HG03432 (cell line): ENCODE results near the gene MTSS2.

Source experiments
- ATAC-seq: cut with Tn5 transposase; IDR thresholded peaks from one replicate; pipeline ENCODE4 v1.9.1; 2021; ENCODE audit warnings: mild to moderate bottlenecking, moderate library complexity; ENCODE audit not compliant: unreplicated experiment

The MTSS2 gene, protein sequence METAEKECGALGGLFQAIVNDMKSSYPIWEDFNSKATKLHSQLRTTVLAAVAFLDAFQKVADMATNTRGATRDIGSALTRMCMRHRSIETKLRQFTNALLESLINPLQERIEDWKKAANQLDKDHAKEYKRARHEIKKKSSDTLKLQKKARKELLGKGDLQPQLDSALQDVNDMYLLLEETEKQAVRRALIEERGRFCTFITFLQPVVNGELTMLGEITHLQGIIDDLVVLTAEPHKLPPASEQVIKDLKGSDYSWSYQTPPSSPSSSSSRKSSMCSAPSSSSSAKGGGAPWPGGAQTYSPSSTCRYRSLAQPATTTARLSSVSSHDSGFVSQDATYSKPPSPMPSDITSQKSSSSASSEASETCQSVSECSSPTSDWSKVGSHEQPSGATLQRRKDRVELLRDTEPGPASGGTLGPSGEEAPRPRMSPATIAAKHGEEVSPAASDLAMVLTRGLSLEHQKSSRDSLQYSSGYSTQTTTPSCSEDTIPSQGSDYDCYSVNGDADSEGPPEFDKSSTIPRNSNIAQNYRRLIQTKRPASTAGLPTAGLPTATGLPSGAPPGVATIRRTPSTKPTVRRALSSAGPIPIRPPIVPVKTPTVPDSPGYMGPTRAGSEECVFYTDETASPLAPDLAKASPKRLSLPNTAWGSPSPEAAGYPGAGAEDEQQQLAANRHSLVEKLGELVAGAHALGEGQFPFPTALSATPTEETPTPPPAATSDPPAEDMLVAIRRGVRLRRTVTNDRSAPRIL

DNA sequence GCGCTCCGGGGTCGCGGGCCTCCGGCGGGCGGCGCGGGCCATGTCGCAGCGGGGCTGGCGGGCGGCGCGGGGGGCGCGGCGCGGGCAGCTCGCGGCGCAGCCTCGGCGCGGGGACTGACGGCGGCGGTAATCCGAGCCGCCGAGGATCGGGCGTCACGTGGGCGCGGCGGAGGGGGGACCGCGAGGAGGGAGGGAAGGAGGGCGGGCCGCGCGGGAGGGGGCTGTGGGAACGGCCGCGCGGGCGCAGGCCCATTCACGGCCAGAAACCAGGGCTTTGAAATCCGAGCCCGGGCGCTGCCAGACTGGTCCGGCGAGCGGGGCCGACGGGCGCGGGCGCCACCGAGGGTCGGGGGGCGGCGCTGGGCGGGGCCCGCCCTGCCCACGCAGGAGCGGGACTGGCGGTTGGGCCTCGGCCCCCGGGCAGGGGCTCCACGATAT is at the start of gene MTSS2:
Gene MTSS2 (minus strand): TSS at position 116 of the 438 bp plus-strand sequence. CDS start 262 bp downstream, outside the sequence.
- ATAC-seq, result no peak

DNA sequence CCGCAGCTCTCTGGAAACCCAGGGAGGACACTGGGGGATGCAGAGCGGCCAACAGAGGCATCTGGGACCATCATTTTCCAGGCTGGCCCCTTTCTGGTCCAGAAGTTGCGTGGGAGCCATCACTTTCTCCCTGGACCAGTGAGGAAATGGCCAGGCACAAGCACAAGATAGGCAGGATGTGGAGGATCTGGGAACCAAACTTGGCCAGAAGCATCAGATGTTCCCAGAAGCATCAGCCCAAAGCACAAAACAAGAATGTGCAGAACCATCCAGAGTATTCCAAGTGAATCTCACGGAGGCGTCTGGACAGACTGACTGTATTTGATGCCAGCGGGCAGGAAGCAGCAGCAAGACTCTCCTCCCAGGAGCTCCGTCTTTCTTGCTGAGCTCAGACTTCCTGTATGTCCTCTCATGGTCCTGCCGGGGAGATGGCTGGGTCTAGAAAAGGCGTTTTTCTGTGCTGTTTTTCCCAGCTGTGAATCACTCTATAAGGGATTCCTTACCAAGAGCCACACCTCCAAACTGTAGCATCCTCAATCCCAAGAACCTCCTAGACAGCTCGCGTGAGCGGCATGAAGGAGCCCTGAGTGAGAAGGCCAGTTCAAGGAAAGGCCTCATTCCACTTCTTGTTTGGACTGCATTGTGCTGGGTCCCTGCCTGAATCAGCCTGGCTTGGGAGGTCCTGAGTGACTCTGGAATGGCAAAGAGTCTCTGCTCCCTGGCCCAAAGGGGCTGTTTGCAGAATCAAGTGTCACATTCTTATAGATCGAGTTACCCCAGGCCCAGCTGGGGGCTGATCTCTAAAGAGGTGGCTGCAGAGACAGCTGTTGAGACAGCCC is 49.5 kb upstream of the MTSS2 start:
- ATAC-seq, result no peak

DNA sequence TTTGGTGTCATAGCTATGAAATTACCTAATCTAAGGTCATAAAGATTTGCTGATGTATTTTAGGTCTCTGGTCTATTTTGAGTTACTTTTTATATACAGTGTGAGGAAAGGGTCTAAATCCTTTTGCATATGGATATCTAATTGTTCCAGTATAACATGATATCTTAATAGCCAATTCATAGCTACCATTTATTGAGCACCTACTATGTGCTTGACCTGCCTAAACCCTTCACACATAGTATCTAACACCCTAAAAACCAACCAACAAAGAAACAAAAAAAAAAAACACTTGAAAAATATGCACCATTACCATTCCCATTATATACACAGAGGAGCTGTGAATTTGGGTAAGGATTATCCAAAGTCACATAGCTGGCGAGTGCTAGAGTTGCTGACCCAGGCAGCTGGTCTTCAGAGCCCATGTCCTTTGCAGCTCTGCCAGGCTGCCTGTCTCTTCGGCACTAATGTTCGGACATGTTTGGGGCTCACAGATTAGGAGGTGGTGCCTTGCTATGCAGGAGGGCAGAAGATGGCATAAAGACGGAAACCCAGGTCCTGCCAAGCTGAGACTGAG is 48.8 kb upstream of the MTSS2 start:
- no peak for ATAC-seq

DNA sequence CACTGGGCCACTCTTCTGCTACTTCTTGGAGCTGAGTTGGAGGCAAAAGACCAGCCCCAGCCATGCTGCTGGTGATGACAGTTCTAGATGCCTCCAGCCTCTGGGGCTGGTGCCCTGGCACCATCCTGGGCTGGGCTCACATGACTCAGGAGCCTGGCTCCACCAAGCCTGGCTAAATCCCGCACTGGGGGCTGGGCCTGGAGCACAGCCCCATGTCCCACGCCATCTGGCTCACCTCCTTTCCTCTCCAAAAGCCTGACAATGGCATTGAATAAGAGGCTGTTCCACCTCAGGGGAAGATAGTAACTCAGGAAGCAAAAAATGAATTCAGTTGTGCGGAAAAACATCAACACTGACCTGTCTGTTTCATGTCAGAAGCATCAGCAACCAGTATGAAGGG is 45.1 kb upstream of the MTSS2 start:
- ATAC-seq, result no peak

DNA sequence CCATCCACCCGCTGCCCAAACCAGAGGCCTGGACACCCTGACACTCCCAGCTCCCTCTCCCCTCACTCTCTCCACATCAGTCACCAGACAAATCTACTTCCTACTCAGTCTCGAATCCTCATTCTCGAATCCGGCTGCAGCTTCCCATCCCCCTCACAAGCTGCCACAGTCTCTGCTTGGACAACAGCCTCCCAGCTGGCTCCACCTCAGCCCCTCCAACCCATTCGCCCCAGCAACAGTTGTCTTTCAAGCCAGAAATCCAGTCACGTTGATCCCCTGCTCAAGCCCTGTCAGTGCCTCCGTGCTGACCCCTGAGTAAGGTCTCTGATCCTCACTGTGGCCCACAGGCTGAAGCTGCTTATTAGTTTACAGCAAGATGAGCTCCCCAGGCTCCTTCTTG is 44.2 kb upstream of the MTSS2 start:
- no peak for ATAC-seq

DNA sequence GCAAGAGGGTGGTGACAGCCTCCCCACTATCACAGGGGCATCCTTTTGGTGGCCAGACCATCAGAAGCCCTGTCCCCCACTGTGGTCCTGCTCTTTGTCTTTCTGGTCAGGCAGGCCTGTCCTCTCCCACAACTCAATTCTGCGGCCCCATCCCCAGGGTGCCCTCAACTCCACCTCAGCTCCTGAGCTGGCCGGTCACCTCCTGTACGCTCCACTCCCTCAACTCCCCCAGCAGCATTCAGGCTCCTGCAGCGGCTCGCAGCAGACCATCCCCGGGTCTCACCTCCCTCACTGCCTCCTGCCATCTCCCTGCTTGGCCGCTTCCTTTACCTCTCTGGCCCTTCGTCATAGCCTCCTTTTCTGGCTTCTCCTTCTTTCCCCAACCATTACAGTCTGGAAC is 43.4 kb upstream of the MTSS2 start:
- ATAC-seq, result no peak

DNA sequence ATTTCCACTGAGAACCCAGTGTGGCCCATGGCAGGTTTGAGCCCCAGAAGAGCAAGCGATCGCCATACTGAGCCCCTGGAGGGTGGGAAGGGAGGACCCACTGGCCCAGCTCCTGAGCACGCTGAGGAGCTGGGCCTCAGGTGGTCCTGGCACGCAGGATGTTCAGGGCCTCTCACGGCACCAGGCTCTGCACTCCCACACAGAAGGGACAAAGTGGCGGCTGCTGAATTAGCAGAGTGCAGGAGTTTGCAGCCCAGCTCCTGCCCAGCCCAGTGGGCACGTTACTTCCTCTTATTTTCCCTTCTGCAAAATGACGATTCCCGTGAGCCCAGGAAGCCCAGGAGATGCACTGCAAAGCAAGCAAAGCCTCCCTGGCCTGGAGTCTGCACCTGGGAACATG is 42.3 kb upstream of the MTSS2 start:
- no peak for ATAC-seq

DNA sequence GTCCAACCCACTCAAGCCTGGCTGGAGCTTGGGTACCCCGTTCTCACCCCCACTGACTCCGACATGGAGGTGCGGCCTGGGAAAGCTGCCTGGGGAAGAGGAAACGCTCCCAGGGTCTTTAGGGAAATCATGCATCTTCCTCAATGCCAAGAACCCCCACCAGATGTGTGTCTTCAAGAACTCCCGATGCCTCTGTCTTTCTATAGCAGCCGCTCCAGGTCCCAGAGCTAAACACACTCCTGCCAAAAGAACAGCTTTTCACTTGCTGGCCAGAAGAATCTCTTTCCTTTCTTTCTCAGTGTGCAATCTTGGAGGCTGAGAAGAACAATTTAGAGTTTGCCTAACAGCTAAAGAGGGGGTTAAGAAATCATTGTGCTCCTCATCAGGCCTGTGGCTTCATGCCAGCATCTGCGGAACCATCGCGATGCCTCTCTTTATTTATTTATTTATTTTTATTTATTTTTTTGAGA is 41.1 kb upstream of the MTSS2 start:
- ATAC-seq, result no peak

DNA sequence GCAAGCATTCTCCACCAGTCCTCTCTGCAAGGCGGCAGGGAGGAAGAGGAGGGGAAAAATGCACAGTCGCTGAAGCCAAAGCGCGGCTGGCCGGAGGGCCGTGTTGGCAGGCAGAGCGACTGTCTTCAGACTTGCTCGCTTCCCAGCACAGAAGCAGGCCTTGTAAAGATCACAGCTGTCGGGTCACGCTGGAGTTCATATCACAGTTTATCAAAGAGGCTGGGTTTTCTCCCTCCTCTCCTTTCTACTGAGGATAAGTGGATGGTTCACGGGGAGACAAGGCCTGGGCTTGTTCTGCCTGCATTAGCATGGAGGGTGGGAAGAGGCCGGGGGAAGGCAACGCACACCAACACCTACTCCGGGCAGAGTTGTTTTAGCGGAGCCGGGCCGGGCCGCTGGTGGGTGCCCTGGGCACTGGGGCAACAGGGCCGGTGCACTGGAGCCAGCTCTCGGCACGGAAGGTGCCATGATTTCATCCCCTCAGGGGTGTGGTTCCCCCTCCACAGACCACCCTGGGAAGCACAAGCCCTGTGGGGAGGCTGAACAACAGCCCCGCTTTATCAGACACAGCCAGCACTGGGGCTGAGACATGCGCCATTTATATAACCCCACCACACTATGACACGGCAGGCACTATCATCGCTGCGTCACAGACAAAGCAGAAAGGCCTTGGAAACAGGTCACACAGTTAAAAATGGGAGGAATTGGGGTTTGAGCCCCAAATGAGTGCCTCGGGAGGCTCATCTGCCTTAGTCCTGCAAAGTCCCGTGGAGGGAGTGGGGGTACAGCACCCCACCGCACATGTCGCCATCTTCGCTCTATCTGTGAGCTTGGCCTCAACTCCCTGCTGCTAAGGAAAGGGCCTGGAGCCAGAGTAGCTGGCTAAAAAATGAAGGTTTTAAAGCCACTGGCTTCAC is 40.3 kb upstream of the MTSS2 start:
- ATAC-seq, result no peak

DNA sequence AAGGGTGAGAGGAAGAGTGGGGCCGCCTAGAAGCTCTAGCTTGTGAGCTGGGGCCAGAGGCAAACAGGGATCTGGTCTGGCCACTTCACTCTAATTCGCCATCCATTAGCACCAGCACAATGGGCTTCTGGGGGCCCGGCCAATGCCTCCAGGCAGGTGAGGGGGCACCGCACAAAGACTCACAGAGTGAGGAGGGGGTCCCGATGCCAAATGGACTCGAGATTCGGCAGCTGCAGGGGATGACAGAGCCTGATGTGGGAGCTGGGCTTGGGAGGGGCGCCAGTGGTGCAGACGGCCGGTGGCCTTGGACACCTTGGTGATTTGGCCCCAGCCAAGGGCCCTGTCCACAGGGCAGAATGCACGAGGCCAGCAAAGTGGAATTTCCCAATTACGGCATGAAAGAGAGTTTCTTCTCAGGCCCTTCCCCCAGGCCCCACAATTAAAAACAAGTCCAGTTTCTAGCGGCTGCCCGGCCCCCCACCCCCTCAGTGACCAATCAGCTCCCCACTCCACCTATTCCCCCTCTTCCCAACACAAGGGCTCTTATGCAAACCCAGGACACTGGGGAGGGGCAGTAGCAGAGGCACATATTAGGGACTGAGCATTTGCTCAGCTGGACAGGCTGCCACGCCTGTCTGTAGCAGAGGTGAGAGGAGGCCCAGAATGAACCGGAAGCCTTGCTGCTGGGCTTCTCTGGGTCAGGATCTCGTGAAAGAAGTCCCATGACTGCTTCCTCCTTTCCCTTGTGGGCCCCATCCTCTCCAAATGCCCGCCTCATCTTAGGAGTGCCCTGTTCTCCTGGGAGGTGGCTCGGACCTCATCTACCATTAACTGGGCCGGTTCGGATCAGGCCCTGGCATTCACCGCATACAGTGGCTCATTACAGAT is 39.4 kb upstream of the MTSS2 start:
- ATAC-seq, result no peak

DNA sequence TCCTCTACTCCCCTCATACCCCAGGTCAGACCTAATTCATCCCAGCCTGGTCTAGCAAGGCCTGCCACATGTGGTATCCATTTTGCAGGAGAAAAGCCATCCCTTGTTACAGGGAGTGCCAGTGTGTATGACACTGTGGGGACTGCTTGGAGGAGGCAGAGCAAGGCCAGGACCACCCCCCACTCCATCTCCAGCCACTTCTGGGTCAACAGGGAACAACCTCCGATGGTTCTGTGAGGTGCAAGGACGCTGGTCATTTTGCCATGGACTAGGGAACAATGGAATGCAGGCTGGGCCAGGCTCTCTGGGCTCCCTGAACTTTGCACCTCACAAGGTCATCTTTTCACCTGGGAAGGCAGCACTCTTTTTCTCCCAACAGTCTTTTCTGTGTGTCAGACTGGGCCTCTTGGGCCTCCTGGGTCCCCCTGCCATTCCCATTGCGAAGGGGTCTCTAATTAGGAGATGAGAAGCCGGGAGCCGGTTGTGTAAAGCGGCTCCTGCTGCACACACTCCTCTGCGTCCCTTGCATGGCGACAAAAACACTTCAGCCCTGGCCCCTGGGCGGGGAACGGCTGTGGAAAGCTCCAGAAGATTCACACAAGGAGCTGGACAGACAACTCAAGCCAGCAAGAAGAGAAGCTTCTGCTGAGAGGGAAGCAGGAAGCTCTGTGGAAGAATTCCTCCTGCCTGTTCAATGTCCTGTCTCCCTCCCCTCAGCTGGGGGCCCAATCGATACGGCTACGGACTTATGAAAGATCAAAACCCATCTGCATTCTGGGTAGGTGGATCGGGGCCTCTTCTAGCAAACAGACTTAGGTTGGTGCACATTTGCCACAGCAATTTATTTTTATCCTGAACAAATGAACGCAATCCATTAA is 38.5 kb upstream of the MTSS2 start:
- ATAC-seq, result no peak

DNA sequence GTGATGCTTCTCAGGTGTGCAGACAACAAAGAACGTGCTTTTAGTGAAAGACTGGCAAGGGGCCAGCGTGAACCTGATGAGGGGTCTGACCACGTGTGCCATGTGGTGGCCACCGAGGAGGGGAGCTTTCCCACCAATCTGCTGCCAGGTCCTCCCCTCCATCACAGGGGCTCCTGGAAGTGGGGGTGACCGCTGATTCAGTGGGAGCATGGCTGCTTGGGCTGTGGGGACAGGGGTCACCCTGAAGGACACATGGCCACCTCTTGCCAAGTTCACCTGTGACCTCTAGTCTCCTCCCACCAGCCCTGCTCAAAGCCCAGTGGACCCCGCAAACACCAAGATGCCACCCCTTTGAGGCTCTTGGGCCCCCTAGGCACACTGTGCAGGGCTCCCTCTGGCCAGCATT is 37.9 kb upstream of the MTSS2 start:
- no peak for ATAC-seq

DNA sequence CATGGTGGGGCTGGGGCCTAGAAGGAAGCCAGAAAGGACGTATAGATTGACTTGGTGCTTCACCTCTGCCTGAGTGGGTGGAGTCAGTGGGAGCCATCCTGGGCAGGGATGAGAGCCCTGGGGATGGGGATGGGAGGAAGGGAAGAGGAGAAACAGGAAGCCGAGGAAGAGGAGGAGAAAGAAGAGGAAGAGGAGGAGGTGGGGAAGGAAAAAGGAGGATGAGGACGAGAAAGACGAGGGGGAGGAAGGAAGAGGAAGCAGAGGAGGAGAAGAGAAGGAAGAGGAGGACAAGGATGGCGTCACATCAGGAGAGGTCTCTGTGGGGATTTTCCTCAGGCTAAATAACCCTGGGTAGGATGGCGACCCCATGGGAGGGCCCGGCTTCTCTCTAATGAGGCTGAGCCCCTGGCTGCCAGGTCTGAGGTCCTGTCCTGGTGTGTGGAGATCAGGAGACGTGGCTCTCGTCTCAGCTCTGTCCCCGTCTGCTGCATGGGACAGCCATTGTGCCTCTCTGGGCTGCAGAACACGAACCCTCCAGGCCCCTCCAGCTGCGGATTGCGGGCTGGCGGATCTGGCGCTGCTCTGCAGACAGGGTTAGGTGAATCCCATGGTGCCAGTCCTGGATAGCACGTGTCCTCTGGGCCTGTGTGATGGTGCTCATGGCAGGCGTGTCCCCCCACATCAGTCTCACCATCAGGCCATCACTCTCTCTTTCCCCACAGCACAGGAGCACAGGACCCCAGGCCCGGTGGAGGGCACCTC is 35.5 kb upstream of the MTSS2 start:
- ATAC-seq, result no peak

DNA sequence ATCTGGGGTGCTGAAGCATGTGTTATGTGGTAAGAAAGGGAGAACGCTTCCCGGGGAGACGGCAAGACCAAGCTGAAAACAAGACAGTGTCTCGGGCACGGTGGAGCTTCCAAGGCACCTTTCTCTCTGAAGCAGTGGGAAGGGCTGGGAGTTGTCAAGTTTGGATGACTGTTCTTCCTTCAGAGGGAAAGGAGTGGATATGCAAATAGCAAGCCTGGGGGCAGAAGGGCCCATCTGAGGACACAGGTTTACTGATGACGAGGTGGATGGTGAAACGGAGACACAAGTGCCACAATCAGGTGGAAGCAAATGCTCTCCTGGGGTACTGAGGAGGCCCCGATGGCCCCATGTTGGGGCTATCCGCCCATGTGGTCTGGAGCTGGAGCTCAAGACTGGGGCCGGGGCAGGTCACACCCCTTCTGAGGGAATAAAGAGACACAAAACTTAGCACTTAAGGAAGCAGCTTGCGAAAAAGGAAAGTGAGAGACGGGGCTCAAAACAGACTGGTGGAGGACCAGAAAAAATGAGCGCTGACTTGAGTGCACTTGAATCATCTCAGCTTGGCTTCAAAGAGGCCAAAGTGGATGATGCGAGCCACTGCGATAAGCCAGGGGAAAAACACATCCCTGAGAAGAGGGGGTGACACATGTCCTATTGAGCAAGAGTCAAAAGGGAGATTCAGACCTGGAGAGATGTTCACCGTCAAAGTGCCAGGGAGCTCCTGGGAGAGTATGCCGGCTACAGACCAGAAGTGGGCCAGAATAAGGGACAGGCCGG is 34.8 kb upstream of the MTSS2 start:
- ATAC-seq, result no peak

DNA sequence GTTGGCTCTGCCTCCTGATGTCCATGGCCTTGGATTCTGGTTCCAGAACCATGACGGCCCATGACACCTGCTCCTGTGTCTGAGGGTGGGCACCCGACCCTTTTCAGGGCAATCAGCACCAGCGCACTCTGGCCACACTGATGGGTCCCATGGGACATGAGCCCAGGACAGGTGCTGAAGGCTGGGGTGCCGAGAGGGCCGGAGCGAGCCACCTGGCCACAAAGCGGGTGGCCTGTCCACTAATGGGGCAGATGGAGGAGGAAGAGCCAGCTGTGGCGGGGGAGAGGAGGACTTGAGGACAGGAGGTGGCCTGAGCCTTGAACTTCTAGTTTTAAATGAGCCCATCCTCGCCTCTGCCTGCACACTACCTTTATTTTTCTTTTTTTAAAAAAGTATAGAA is 31.2 kb upstream of the MTSS2 start:
- no peak for ATAC-seq

DNA sequence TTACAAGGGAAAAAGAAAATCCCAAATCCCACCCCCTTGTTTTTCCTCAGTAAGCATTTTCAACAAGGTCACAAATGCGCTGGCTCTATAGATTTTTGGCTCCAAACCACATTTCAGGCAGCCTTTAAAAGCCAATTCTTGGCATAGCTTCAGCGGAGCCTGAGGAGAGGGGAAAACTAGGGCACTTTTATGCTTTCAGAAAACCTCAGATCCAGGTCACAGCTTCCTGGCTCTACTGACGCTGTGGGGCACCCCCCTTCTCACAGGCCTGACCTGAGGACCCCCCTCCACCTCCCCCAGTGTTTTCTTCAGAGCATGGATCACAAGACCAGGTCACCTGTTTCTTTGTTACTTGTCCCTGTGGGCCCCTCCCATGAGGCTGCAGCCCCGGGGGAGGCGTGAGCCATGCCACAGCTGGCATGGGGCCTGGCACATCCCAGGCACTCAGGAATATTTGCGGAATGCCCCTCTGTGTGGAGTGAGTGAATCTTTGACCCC is 30.1 kb upstream of the MTSS2 start:
- no peak for ATAC-seq
